GM18873 (cell line): ENCODE measurements around the gene SRCAP.

ENCODE experiments used
- ATAC-seq: cut with Tn5 transposase; IDR thresholded peaks from one replicate; pipeline ENCODE4 v1.9.1; 2021; ENCODE audit warnings: mild to moderate bottlenecking, moderate library complexity, moderate number of reproducible peaks; ENCODE audit not compliant: unreplicated experiment, low FRiP score

The SRCAP gene

GRCh38 chr16:30786115-30786935 is 87.4 kb downstream of the SRCAP start:
- ATAC-seq, result no peak

DNA sequence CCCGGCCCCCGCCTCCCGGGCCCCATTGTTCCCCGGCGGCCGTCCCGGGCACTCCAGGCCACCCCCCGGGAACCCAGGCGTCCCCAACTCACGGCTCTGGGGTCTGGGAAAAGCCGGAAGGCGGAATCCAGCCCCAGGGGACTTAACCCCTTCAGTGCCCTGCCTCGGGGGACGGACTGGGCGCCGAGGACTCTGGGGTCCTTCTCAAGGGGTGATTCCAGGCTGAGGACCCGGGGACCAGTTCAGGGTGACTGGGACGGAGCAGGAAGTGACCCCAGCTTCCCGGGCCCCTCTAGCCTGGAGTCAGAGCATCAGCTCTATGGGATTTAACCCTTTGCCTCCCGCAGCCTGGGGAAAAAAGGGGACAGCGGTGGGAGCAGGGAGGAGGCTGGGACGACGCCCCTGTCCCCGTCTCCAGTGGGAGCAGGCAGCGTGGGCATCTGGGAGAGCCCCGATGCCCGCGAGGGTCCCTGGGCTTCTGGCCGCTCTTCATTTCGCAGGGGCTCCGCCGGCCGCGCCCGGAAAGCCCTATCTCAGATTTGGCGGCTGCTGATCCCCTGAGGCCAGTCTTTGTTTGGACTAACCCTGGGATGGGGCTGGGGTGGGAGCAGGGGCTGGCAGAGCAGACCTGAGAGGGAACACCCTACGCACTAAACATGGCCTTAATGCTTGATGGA is 88.1 kb downstream of the SRCAP start, which contains the start of gene ZNF629:
TSS of gene ZNF629 (minus strand) at position 270 of the 677 bp plus-strand sequence. CDS start 2,723 bp downstream, outside the sequence.
- no peak for ATAC-seq

DNA sequence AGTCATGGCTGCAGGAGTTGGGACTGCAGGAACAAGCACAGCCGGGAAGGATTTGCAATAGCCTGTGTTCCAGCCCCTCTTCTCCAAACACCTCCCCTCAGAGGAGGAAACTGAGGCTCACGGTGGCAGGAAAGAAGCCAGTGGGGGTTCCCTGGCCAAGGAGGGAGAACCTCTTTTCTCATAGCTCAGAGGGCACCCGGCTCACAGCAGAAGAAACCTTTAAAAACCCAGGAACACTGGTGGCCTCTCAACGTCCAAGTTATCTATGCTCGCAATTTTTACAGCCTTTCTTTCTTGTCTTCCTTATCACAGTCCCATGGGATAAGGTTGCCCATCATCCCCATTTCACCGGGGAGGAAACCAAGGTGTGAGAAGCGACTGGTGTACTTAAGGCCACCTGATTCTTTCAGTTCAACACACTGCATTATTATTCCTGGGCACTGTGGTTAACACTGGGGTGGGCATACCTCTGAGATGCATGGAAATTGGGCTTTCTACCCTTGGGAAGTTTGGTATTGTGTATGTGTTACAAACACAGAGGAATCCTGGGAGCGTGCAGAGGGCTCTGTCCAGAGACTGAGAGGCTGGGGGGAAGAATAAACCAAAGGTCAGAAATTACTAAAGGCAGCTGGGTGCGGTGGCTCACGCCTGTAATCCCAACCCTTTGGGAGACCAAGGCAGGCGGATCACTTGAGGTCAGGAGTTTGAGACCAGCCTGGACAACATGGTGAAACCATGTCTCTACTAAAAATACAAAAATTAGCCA is 88.8 kb downstream of the SRCAP start:
- no peak for ATAC-seq
